GM13976 (cell line): ENCODE measurements around the gene MALL.

ENCODE experiments used
- DNase-seq: peaks from one replicate; pipeline ENCODE4 v3.0.0; 2012; ENCODE audit warnings: low spot score
- in situ Hi-C: fragments of 300-500 bp; cut with MboI; formaldehyde crosslinking; loops from one replicate; pipeline ENCODE4 v1.12.0; 2022; ENCODE audit warnings: low sequenced_read_pairs, mixed read lengths, inconsistent platforms; ENCODE audit not compliant: unreplicated experiment
- TF ChIP-seq, protein P1 (sequence below): IDR thresholded peaks from 2 replicates; pipeline ENCODE4 v1.5.1; 2012; ENCODE audit warnings: borderline replicate concordance, mild to moderate bottlenecking; ENCODE audit not compliant: insufficient read depth; ENCODE audit errors: extremely low read depth, missing control alignments, control extremely low read depth

Gene MALL

DNA sequence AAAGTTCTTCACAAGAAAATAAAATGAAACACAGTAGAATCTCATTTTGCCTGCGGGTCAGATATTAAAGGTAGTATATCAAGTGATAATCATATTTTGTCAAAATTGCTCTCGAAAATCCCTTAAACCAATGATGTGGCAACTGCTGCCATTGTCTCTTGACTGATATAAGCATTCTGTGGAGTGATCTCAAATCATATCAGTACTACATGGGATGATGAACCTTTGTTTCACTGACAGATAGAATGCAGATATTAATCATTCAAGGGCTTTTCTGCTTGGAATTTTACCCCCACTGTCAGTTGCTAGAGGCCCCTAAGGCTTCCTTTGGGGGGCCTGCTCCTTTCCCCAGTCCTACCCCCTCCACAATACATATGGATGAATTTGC lies 31.3 kb upstream of the MALL start:
- in situ Hi-C loops: no loop called here
- TF ChIP-seq, protein P1, sequence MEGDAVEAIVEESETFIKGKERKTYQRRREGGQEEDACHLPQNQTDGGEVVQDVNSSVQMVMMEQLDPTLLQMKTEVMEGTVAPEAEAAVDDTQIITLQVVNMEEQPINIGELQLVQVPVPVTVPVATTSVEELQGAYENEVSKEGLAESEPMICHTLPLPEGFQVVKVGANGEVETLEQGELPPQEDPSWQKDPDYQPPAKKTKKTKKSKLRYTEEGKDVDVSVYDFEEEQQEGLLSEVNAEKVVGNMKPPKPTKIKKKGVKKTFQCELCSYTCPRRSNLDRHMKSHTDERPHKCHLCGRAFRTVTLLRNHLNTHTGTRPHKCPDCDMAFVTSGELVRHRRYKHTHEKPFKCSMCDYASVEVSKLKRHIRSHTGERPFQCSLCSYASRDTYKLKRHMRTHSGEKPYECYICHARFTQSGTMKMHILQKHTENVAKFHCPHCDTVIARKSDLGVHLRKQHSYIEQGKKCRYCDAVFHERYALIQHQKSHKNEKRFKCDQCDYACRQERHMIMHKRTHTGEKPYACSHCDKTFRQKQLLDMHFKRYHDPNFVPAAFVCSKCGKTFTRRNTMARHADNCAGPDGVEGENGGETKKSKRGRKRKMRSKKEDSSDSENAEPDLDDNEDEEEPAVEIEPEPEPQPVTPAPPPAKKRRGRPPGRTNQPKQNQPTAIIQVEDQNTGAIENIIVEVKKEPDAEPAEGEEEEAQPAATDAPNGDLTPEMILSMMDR: no peak
- DNase-seq: no peak

DNA sequence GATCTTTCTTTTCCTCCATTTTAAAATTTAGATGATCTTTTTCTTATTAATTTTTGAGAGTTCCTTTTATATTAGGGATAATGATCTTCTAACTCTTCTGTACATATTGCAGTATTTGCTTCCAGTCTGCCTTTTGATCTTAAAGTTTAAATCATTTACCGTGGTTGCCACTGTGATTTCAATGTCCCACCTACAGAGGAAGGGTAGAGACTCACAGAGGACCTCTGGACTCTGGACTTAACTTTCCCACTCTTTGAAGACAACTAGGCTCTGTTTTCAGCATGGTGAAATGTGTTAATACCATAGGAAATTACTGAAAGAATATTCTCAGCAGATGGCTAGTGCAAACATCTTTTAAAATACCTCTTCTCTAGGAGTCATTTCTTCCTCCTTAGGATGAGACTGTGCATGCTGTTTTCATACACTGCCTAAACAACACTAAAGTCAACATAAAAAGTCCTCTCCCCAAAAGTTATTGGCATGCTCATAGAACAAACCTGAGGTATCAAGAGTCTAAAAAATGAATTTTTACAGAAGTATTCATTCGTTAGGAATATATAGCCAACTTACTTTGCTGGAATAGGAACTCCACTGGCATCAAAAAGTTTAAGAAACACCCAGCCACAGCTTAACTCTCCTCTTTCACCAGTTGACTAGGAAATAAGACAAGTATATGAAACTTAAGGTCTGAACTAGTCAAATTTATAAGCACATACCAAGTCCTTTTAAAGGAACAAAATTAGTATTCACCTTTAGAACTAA lies 30.7 kb upstream of the MALL start:
- DNase-seq: no peak
- TF ChIP-seq, protein P1: no peak
- in situ Hi-C loops: no loop called here

DNA sequence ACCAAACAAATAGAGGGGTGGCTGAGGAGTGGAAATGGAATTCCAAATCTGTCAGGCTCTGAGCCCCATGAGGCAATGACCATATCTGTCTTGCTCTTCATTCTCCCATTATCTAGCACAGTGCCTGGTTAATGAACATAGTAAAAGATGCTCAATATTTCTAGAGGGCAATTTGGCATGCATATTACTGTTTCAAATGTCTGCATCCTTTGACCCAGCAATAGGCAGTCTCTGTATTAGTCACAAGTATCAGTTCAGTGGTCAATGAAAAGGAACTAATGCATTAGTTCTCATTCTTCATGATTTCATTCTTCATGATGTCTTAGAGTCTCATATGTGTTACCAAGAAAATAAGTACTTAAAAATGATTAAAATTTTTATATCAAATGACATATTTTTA lies 28.4 kb upstream of the MALL start:
- TF ChIP-seq, protein P1: no peak
- DNase-seq: no peak
- in situ Hi-C loops: no loop called here

DNA sequence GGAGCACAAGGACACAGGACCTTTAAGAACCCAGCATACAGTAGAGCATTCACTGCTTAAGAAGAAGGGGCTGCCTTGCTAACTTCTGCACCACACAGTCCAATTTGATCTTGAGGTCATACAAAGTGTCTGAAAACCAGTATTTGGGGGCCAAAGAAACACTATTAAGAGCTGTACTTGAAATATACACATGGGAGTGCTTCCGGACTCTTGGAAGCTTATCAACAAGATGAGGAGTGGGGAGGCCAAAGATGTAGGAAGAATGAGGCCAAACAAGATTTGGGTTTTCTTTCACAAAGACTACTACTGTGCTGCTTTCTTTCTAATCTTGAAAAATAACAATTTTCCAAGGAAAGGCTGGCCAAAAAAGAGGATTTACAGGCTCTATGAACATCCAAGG lies 24.8 kb upstream of the MALL start:
- no peak for DNase-seq
- TF ChIP-seq, protein P1: no peak
- in situ Hi-C loops: no loop called here

DNA sequence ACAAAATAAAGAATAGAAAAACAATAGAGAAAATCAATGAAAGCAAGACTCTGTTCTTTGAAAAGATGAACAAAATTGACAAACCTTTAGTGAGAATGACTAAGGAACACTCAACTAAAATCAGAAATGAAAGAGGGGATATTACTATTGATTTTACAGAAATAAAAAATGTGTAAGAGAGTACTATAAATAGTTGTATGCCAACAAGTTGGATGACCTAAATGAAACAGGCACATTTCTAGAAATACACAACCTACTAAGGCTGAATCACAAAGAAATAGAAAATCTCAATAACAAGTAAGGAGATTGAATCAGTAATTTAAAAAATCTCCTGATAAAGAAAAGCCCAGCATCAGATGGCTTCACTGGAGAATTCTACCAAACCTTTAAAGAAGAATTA lies 18.4 kb upstream of the MALL start:
- DNase-seq: no peak
- TF ChIP-seq, protein P1: no peak
- in situ Hi-C loops: no loop called here

DNA sequence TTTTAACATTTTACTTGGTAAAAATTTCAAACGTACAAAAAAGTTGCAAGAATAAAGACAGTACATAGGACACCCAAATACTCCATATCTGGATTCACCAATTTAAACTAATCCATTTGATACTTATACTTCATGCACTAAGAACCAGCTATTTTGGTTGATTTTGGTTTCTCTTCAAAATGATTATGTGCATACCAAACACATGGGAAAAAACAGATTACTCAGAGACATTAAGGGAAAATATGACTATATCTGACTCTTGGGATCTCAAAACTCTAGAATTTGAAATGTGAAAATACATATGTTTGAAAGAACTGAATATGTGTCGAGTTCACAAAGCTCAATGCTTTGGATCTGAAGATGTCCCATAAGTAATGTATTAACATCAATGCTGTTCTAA lies 15.5 kb upstream of the MALL start:
- in situ Hi-C loops: no loop called here
- TF ChIP-seq, protein P1: no peak
- DNase-seq: no peak
